SK-MEL-5 (cell line): ENCODE measurements around the gene TXNRD3. TPM values are rescaled to one million over a fixed set of nuclear protein-coding genes. Genes with fewer than 3 reads are reported as not detected.
A peak's percentile ranks its signal among the peaks of the same experiment; 100 is the strongest.
"Not testable (repeated sequence)": the region's sequence is repeated elsewhere in the genome, so short reads cannot be mapped to it uniquely, and the experiment has no call there.

Experiments
- DNase-seq: peaks from one replicate; pipeline ENCODE4 v3.0.0-alpha.2; 2016; ENCODE audit warnings: low read depth, low spot score
- in situ Hi-C: cut with HindIII; loops from 2 replicates; pipeline ENCODE4 v1.10.0; 2016; ENCODE audit warnings: low sequenced_read_pairs, high pct_unique_total_duplicates, low pct_unique_long_range_greater_than_20kb
- total RNA-seq: library from RNA; depleted of rRNA; stranded (reverse); fragments of >200 nt; shearing (Covaris generic); gene quantifications from 2 replicates; pipeline ENCODE4 v1.2.3, GENCODE V29; 2014

TXNRD3 gene
- total RNA-seq, 1 experiment from 2014 or later = 10.7 TPM

- in situ Hi-C loops = no loop called here
Measured at GRCh38 chr3:126618021-126618420, 36.9 kb downstream of the TXNRD3 start.

DNA sequence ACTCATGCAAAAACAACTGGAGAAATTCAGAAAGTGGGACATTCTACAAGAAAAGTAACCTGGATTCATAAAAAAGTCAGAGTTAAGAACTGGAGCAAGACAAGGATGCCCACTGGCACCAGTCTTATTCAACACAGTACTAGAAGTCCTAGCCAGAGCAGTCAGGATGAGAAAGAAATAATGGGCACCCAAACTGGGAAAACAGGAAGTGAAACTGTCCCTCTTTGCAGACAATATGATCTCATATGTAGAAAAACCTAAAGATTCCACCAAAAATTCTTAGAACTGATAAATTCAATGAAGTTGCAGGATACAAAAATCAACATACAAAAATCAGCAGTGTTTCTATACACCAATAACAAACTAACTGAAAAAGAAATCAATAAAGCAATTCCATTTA, 37.4 kb downstream of the TXNRD3 start:
- DNase-seq = no peak
- in situ Hi-C loops = no loop called here

More at GRCh38 chr3:126618021-126618420, 36.9 kb downstream of the TXNRD3 start:
- no peak for DNase-seq

GRCh38 chr3:126616931-126617330, 38.0 kb downstream of the TXNRD3 start:
- in situ Hi-C loops = no loop called here
- peak; percentile 15 for DNase-seq

GRCh38 chr3:126613479-126614188, 41.3 kb downstream of the TXNRD3 start:
- no peak for DNase-seq
- in situ Hi-C loops = no loop called here

DNA sequence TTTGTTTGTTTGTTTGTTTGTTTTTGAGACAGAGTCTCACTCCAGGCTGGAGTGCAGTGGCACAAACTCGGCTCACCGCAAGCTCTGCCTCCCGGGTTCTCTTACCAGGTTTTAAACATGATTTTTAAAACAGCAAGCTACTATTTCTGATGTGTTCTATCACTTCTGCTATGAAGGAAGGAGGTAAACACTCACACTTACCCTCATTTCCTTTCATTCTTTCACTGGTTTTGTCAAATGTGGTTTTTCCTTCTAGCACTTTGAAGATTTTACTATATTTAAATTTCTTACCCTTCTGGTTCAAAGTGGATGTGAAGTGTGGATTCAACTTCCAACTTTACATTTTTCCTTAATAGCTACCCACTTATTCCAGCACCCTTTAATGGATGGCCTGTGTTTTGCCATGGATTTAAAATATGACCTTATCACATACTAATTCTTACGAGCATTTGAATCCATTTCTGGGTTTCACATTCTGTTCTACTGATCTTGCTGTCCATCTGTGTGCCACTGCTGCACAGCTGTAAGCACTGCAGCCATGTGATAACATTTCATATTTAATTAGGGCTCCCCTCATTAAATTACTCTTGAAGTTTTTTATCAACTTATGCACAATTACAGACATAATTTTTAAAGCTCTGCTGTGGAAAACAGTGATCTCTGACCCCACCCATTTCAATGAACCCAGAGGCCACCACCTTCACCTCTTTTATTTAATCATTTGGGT, 42.3 kb downstream of the TXNRD3 start:
- no peak for DNase-seq
- in situ Hi-C loops = no loop called here

DNA sequence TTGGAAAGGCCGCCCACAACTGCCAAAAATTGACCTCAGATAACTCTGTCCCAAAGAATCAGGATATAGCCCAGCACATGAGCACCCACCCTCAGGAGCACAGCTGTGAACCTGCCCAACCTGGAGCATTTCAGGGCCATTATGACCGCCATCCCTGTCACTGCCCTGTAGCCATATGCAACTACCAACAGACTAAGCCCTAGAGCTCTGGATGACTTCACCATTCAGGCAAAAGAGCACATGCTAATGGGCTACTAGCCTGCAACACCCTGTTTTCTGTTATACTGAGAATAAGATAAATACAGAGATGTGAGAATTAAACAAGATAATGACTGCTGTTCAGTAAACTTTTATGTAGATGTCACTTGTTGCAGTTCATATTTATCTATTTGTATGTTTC, 45.0 kb downstream of the TXNRD3 start:
- no peak for DNase-seq
- in situ Hi-C loops = no loop called here

DNA sequence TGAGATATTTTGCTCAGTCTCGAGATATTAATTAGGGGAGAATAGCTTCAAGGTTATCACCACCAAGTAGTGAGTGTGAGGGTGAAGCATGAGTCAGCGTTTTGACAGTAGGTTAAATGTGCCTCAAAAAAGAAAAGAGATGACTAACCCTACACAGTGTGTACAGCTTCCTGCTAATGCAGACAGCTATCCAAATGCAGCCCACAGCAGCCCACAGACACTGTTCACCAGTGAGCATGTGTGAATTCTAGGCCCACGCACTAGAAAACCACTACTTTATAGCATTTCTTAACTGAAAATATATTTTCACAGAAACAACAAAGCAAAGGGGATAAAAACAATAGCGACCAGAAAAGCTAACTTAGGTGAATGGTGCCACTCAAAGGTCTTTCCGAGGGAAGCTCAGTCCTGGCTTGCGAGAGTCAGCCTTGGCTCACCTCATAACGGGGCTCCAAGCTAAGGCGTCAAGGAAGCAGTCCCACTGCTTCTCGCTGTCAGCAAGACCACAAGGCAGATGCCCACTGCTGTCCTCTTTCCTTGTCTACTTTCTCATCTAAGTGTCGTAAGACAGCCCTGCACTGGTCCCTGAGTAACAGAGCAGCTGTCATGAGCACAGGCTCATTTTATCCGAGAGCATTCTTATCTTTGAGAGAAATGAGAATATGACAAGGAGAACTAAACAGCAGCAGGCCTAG, 47.6 kb downstream of the TXNRD3 start:
- no peak for DNase-seq

GRCh38 chr3:126606001-126606400, 48.9 kb downstream of the TXNRD3 start:
- no peak for DNase-seq
- in situ Hi-C loops = no loop called here

More for the DNA sequence above, 47.6 kb downstream of the TXNRD3 start:
- in situ Hi-C loops = no loop called here

GRCh38 chr3:126604691-126605090, 50.2 kb downstream of the TXNRD3 start:
- in situ Hi-C loops = no loop called here
- DNase-seq = no peak

GRCh38 chr3:126599101-126599500, 55.8 kb downstream of the TXNRD3 start:
- no peak for DNase-seq
- in situ Hi-C loops = no loop called here

DNA sequence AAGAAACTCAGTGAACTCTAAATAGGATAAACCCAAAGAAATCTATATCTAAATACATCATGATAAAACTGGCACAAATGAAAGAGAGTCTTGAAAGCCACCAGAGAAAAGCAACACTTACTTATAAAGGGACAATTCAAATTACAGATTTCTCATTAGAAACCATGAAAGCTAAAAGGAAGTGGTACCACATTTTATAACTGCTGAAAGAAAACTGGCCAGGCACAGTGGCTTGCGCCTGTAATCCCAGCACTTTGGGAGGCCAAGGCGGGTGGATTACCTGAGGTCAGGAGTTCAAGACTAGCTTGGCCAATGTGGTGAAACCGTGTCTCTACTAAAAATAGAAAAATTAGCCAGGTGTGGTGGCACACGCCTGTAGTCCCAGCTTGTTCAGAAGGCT, 59.4 kb downstream of the TXNRD3 start:
- in situ Hi-C loops = not testable (repeated sequence)

DNA sequence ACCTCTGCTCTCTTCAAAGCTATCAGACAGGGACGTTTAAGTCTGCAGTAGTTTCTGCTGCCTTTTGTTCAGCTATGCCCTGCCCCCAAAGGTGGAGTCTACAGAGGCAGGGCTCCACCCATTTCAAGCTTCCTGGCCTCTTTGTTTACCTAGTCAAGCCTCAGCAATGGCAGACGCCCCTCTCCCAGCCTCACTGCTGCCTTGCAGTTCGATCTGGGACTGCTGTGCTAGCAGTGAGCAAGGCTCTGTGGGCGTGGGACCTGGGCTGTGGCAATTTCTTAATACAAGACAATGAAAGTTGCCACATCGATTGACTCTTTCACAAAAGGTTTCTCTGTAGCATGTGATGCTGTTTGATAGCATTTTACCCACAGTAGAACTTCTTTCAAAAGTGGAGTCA, 63.4 kb downstream of the TXNRD3 start:
- in situ Hi-C loops, DNase-seq: not testable (repeated sequence)

More for the DNA sequence above, 59.4 kb downstream of the TXNRD3 start:
- DNase-seq = not testable (repeated sequence)

- no peak for DNase-seq
- in situ Hi-C loops = no loop called here
Measured at GRCh38 chr3:126582311-126582710, 72.6 kb downstream of the TXNRD3 start.

GRCh38 chr3:126581569-126581968, 73.4 kb downstream of the TXNRD3 start:
- in situ Hi-C loops = no loop called here
- no peak for DNase-seq

DNA sequence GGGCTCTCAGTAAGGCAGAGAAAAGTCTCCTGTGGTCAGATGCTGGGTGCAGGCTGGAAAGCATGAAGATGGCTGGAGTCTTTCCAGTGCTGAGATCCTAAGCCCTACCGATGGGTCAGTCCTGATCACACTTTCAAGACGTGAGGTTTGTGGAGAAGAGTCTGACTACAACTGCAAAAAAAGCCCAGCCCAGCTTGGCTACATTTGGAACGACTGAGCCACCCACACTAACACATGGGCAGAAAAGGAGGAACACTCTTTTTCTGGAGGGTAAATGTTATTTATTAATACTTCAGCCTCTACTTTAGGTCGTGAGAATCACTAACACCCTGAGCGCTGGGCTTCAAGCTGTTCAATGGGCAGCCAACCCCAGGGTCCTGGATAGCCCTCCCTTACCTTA, 74.2 kb downstream of the TXNRD3 start:
- DNase-seq = no peak
- in situ Hi-C loops = no loop called here

GRCh38 chr3:126578702-126579101, 76.2 kb downstream of the TXNRD3 start:
- in situ Hi-C loops = no loop called here
- no peak for DNase-seq

DNA sequence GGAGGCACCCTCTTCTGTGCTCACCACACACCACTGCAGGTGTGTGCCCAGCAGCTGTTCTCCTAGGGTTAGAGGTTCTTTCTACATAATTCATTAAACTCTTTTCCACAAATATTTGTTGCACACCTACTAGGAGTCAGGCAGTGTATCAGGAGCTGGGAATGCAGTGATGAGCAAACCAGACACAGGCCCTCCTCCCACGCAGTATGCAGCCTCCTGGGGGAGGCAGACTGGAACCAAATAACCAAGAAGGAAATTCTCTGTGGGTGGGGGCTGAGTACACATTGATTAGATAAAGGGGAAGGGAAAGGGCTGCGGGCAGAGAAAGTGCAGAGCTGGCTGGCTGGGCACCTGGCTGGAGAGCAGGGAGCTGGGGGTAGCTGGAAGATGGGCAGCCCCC, 77.7 kb downstream of the TXNRD3 start:
- in situ Hi-C loops = no loop called here

DNA sequence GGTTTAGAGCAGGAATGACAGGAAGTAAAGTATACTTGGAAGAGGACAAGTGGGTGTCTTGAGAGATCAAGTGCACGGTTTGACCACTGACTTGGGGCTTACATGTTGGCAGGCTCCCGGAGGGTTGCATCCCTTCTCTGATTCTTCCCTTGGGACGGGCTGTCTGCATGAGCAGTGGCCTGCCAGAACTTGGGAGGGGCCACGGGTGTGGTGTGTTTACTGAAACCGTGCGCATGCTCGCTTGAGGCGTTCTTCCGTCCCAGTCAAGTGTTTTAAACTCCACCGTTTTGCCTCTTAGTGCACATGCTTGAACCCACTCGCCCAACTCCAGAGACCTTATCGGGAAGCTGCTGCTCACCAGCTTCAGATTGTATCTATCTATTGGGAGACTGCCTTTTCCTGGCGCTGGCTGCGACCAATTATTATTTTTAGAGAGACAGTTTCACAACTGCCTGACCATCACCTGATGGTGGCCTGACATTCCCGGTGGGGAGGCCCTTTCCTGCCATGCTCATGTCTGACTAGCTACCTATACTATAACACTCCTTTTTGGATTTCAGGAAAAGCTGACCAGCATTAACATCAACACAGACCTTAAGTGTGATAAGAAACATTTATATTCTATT, 81.3 kb downstream of the TXNRD3 start:
- in situ Hi-C loops = no loop called here
- peak; percentile 74 for DNase-seq

More for the DNA sequence above, 77.7 kb downstream of the TXNRD3 start:
- DNase-seq = no peak
